SK-N-SH treated with all-trans-retinoic acid at 6 μM for 48 hours (cell line): ENCODE data around the gene MAPK7.

Experiments used
- ARNTL ChIP-seq: fragments of 450-650 bp; formaldehyde crosslinking; IDR thresholded peaks from 2 replicates; pipeline ENCODE4 v1.5.0; 2020; ENCODE audit warnings: low read depth, mild to moderate bottlenecking, moderate library complexity, borderline replicate concordance
- BACH2 ChIP-seq: fragments of 250-450 bp; sonication (Bioruptor Pico); IDR thresholded peaks from 2 replicates; pipeline ENCODE4 v1.9.0; 2021; ENCODE audit warnings: mild to moderate bottlenecking, borderline replicate concordance
- CSDC2 ChIP-seq: fragments of 250-450 bp; sonication (Bioruptor Pico); IDR thresholded peaks from 2 replicates; pipeline ENCODE4 v1.5.0; 2020; ENCODE audit warnings: mild to moderate bottlenecking, moderate library complexity
- CSRNP3 ChIP-seq: fragments of 250-450 bp; sonication (Bioruptor Pico); IDR thresholded peaks from 2 replicates; pipeline ENCODE4 v1.5.1; 2021; ENCODE audit warnings: mild to moderate bottlenecking, moderate library complexity
- OSR1 ChIP-seq: fragments of 250-450 bp; sonication (Bioruptor Pico); IDR thresholded peaks from 2 replicates; pipeline ENCODE4 v1.8.0; 2022; ENCODE audit warnings: moderate library complexity, mild to moderate bottlenecking, inconsistent platforms
- PATZ1 ChIP-seq: fragments of 250-450 bp; sonication (Bioruptor Pico); IDR thresholded peaks from 2 replicates; pipeline ENCODE4 v1.8.0; 2020; ENCODE audit warnings: mild to moderate bottlenecking, moderate library complexity, borderline replicate concordance
- POU6F1 ChIP-seq: fragments of 250-450 bp; sonication (Bioruptor Pico); IDR thresholded peaks from 2 replicates; pipeline ENCODE4 v1.8.0; 2021; ENCODE audit warnings: low read depth, mild to moderate bottlenecking, moderate library complexity, borderline replicate concordance
- PPARA ChIP-seq: fragments of 250-450 bp; sonication (Bioruptor Pico); IDR thresholded peaks from 2 replicates; pipeline ENCODE4 v1.5.0; 2020; ENCODE audit warnings: mild to moderate bottlenecking, borderline replicate concordance
- RARB ChIP-seq: fragments of 250-450 bp; sonication (Bioruptor Pico); IDR thresholded peaks from 2 replicates; pipeline ENCODE4 v1.8.0; 2021; ENCODE audit warnings: mild to moderate bottlenecking, moderate library complexity
- TSHZ2 ChIP-seq: fragments of 250-450 bp; sonication (Bioruptor Pico); IDR thresholded peaks from 2 replicates; pipeline ENCODE4 v1.5.0; 2020; ENCODE audit warnings: mild to moderate bottlenecking, moderate library complexity
- ZFP3 ChIP-seq: fragments of 250-450 bp; sonication (Bioruptor Pico); IDR thresholded peaks from 2 replicates; pipeline ENCODE4 v1.5.0; 2020; ENCODE audit warnings: mild to moderate bottlenecking, moderate library complexity
- ZNF70 ChIP-seq: fragments of 450-650 bp; formaldehyde crosslinking; IDR thresholded peaks from 2 replicates; pipeline ENCODE4 v1.5.0; 2020; ENCODE audit warnings: mild to moderate bottlenecking, moderate library complexity

GRCh38 chr17:19369107-19369778 lies 9.1 kb upstream of the MAPK7 start:
- TF ChIP-seq ARNTL, result no peak
- TF ChIP-seq POU6F1, result no peak
- TF ChIP-seq ZNF70 (CRISPR knock-in tag), result no peak
- no peak for TF ChIP-seq OSR1 (CRISPR knock-in tag)
- TF ChIP-seq ZFP3 (CRISPR knock-in tag), result no peak
- no peak for TF ChIP-seq PATZ1 (CRISPR knock-in tag)
- no peak for TF ChIP-seq CSRNP3 (CRISPR knock-in tag)
- TF ChIP-seq BACH2 (CRISPR knock-in tag), result no peak
- TF ChIP-seq PPARA (CRISPR knock-in tag), result no peak
- TF ChIP-seq RARB, result no peak
- TF ChIP-seq CSDC2 (CRISPR knock-in tag), result no peak
- TF ChIP-seq TSHZ2 (CRISPR knock-in tag), result no peak
